K562 (cell line): Measurements from ENCODE around the gene GPAT3. TPM values are rescaled to one million over a fixed set of nuclear protein-coding genes. Genes with fewer than 3 reads are reported as not detected.

ENCODE experiments used
- ATAC-seq: fragments of 200-7000 bp; cut with Tn5 transposase; 3 replicates; pipeline ENCODE4 v1.9.1; 2020; ENCODE audit warnings: moderate library complexity
- BruUV-seq: library from RNA; stranded (reverse); fragments of 400-500 nt; replicated peaks from 2 replicates; lab custom pipeline; 2021; lab: Mats Ljungman, UMichigan
- CTCF ChIA-PET: fragments of 300-600 bp; formaldehyde crosslinking; extraction: SDS; loops from one replicate; lab custom pipeline; 2021; ENCODE audit warnings: low intra/inter-chr PET ratio; lab: Yijun Ruan, JAX
- POLR2A ChIA-PET: fragments of 300-600, 350-650 bp; sonication (Branson Sonifier 250); formaldehyde crosslinking; extraction: SDS; loops from one replicate; lab custom pipeline; 2021; ENCODE audit warnings: antibody characterized with exemption, inconsistent platforms; lab: Yijun Ruan, JAX
- DNase-seq, 4 experiments: peaks; one replicate each; pipeline versions ENCODE4 v3.0.0 to v3.0.0-alpha.2; 2011 to 2018; ENCODE audit warnings: low spot score in 3 of 4, mixed read lengths in 3 of 4; ENCODE audit errors: extremely low read depth in 1 of 4
- FAIRE-seq: peaks from 2 replicates; lab custom pipeline; 2011; peaks lifted over from hg19 to GRCh38; lab: Jason Lieb, UNC
- H2AFZ ChIP-seq: 2 replicates; pipeline ENCODE4 v1.6.0; 2011; ENCODE audit warnings: low read depth, low read length, control low read depth, inconsistent platforms
- H3K27ac ChIP-seq: fragments of 200-600 bp; 3 replicates; pipeline ENCODE4 v1.8.0; 2011; ENCODE audit warnings: low read depth, mild to moderate bottlenecking, control low read depth, inconsistent platforms, low read length, moderate library complexity, mixed read lengths; ENCODE audit errors: extremely low read depth
- H3K27me3 ChIP-seq, 2 experiments: fragments of 300-600 bp in 1 of 2; 2 replicates in 1 of 2; 3 replicates in 1 of 2; pipeline versions ENCODE4 v1.6.0 to v1.8.0; 2011; ENCODE audit warnings: inconsistent platforms in 2 of 2, low read length in 2 of 2, mild to moderate bottlenecking in 1 of 2, mixed read lengths in 1 of 2, moderate library complexity in 1 of 2; ENCODE audit not compliant: control insufficient read depth in 2 of 2, insufficient read depth in 2 of 2
- H3K36me3 ChIP-seq: fragments of 300-600 bp; 3 replicates; pipeline ENCODE4 v1.8.0; 2011; ENCODE audit warnings: mild to moderate bottlenecking, low read length, inconsistent platforms; ENCODE audit not compliant: control insufficient read depth, insufficient read depth
- H3K4me1 ChIP-seq, 2 experiments: fragments of 200-600 bp in 1 of 2; replicated peaks in 1 of 2; 2 replicates in 1 of 2; 3 replicates in 1 of 2; pipeline versions ENCODE4 v1.5.1 to v1.8.0; 2011; ENCODE audit warnings: inconsistent platforms in 2 of 2, low read length in 2 of 2, mild to moderate bottlenecking in 1 of 2, mixed read lengths in 1 of 2, moderate library complexity in 1 of 2; ENCODE audit not compliant: control insufficient read depth in 2 of 2, insufficient read depth in 2 of 2
- H3K4me2 ChIP-seq: 2 replicates; pipeline ENCODE4 v1.6.1; 2011; ENCODE audit warnings: low read length, control low read depth, inconsistent platforms, mixed read lengths; ENCODE audit not compliant: insufficient read depth
- H3K4me3 ChIP-seq: fragments of 200-600 bp; sonication (generic), shearing (Covaris generic); 2 replicates; pipeline ENCODE4 v1.5.1; 2016; ENCODE audit warnings: control low read depth, inconsistent platforms
- H3K79me2 ChIP-seq: fragments of 200-600 bp; 3 replicates; pipeline ENCODE4 v1.8.0; 2011; ENCODE audit warnings: low read length, inconsistent platforms; ENCODE audit not compliant: control insufficient read depth, insufficient read depth
- H3K9ac ChIP-seq, 2 experiments: 2 replicates each; pipeline versions ENCODE4 v1.6.0 to v1.6.1; 2011; ENCODE audit warnings: low read depth in 2 of 2, low read length in 2 of 2, control low read depth in 1 of 2, inconsistent platforms in 1 of 2, mild to moderate bottlenecking in 1 of 2, mixed read lengths in 1 of 2; ENCODE audit not compliant: insufficient read depth in 1 of 2
- H3K9me1 ChIP-seq: one replicate; pipeline ENCODE4 v1.6.0; 2011; ENCODE audit warnings: inconsistent platforms, mild to moderate bottlenecking, low read length, moderate library complexity; ENCODE audit not compliant: control insufficient read depth, insufficient read depth
- H3K9me3 ChIP-seq: replicated peaks from 2 replicates; pipeline ENCODE4 v1.5.1; 2011; ENCODE audit warnings: low read depth, low read length, inconsistent platforms; ENCODE audit not compliant: control insufficient read depth, insufficient read depth
- H4K20me1 ChIP-seq: replicated peaks from 2 replicates; pipeline ENCODE4 v1.6.1; 2011; ENCODE audit warnings: low read length, inconsistent platforms, mixed read lengths; ENCODE audit not compliant: control insufficient read depth, insufficient read depth
- CBFA2T3 ChIP-seq: fragments of 450-650 bp; IDR thresholded peaks from 2 replicates; pipeline ENCODE4 v1.6.1; 2017
- CEBPG ChIP-seq, 3 experiments: fragments of 200-800 bp in 1 of 3; sonication (Bioruptor generic) in 1 of 3; sonication (generic) in 1 of 3; formaldehyde crosslinking in 1 of 3; IDR thresholded peaks in 2 of 3; conservative IDR thresholded peaks in 1 of 3; 2 replicates each; pipeline versions ENCODE4 v1.6.1 to v1.8.0; 2016 to 2022; ENCODE audit warnings: missing compliant biosample characterization in 2 of 3, missing genetic modification characterization in 2 of 3, mild to moderate bottlenecking in 1 of 3, missing genetic modification reagents in 1 of 3
- GATA2 ChIP-seq: sonication (generic); formaldehyde crosslinking; IDR thresholded peaks from 2 replicates; pipeline ENCODE4 v1.4.0; 2020; ENCODE audit warnings: mild to moderate bottlenecking, missing genetic modification reagents
- HDAC2 ChIP-seq: fragments of 450-650 bp; IDR thresholded peaks from 2 replicates; pipeline ENCODE4 v1.6.1; 2016; ENCODE audit warnings: mild to moderate bottlenecking
- JUND ChIP-seq, 2 experiments: IDR thresholded peaks; 2 replicates in 1 of 2; 3 replicates in 1 of 2; pipeline ENCODE4 v1.6.1; 2011; ENCODE audit warnings: borderline replicate concordance in 2 of 2, low read depth in 2 of 2, low read length in 2 of 2, improper control_type of control experiment in 1 of 2, missing biosample characterization in 1 of 2, missing genetic modification characterization in 1 of 2, missing genetic modification reagents in 1 of 2
- MTA3 ChIP-seq: fragments of 450-650 bp; formaldehyde crosslinking; IDR thresholded peaks from 2 replicates; pipeline ENCODE4 v1.6.1; 2017; ENCODE audit warnings: mild to moderate bottlenecking, borderline replicate concordance
- MYC ChIP-seq, 2 experiments: fragments of 250-450 bp in 1 of 2; sonication (Bioruptor Pico) in 1 of 2; IDR thresholded peaks; 2 replicates each; pipeline versions ENCODE4 v1.5.1 to v1.6.1; 2012 to 2021; ENCODE audit warnings: low read depth in 2 of 2, borderline replicate concordance in 1 of 2, improper control_type of control experiment in 1 of 2, low read length in 1 of 2, mild to moderate bottlenecking in 1 of 2, moderate library complexity in 1 of 2
- NEUROD1 ChIP-seq: fragments of 150-350 bp; IDR thresholded peaks from 2 replicates; pipeline ENCODE4 v1.6.1; 2014; ENCODE audit warnings: borderline replicate concordance, low read length, low read depth; ENCODE audit not compliant: partially characterized antibody
- PHF8 ChIP-seq: fragments of 200-600 bp; sonication (generic); IDR thresholded peaks from 2 replicates; pipeline ENCODE4 v1.6.1; 2012; ENCODE audit warnings: mixed run types, mild to moderate bottlenecking, inconsistent platforms, low read length, moderate library complexity, borderline replicate concordance
- SRF ChIP-seq, 2 experiments: fragments of 250-450, 450-650 bp in 1 of 2; sonication (Bioruptor Pico) in 1 of 2; sonication (generic) in 1 of 2; formaldehyde crosslinking; IDR thresholded peaks; 2 replicates each; pipeline versions ENCODE4 v1.5.0 to v1.5.1; 2020 to 2022; ENCODE audit warnings: mild to moderate bottlenecking in 1 of 2, missing genetic modification reagents in 1 of 2
- TRIM24 ChIP-seq, 2 experiments: fragments of 450-650 bp; IDR thresholded peaks; 2 replicates each; pipeline ENCODE4 v1.6.1; 2016
- ZNF347 ChIP-seq: fragments of 450-650 bp; formaldehyde crosslinking; IDR thresholded peaks from 2 replicates; pipeline ENCODE4 v1.4.0; 2020; ENCODE audit warnings: low read depth, mild to moderate bottlenecking, moderate library complexity
- ZNF561 ChIP-seq: fragments of 450-650 bp; formaldehyde crosslinking; conservative IDR thresholded peaks from 2 replicates; pipeline ENCODE4 v1.4.0; 2020; ENCODE audit warnings: mild to moderate bottlenecking, moderate library complexity
- WGBS: fragments of 100-300 bp; shearing (Covaris generic); methylation state at CpG from one replicate; pipeline ENCODE4 v1.1.6; 2016; ENCODE audit warnings: low coverage, mixed read lengths; ENCODE audit not compliant: insufficient coverage; ENCODE audit errors: missing lambda C conversion rate; 5-methylcytosine and 5-hydroxymethylcytosine counted together
- in situ Hi-C: fragments of 300-500 bp; cut with MboI; formaldehyde crosslinking; loops from 4 replicates; pipeline ENCODE4 v1.15.0; 2018; ENCODE audit warnings: inconsistent platforms, mixed read lengths
- intact Hi-C: fragments of 100-400 bp; cut with micrococcal nuclease; formaldehyde crosslinking; loops from 2 replicates; pipeline ENCODE4 v1.14.2; 2022
- polyA plus RNA-seq, 8 experiments: library from polyadenylated mRNA; depleted of rRNA in 4 of 8; stranded (reverse) in 5 of 8; unstranded in 3 of 8; fragments of >200 nt; fragmentation: Nextera tagmentation in 2 of 8; fragmentation: Illumina TruSeq in 1 of 8; extraction: Ambion mirVana in 2 of 8; extraction: Trizol in 1 of 8; gene quantifications; 2 replicates each; pipeline versions ENCODE4 v1.2.1 to v1.2.3, GENCODE V29; 2011 to 2014; ENCODE audit warnings: inconsistent platforms in 1 of 8, missing spikeins in 1 of 8
- total RNA-seq, 7 experiments: library from RNA; depleted of rRNA in 6 of 7; stranded (reverse); fragments of >200 nt in 6 of 7; fragmentation: Illumina TruSeq in 2 of 7; extraction: Trizol in 2 of 7; gene quantifications; 2 replicates each; pipeline versions ENCODE4 v1.2.1 to v1.2.3, GENCODE V29; 2011 to 2021; ENCODE audit warnings: low replicate concordance in 1 of 7
- TF ChIP-seq, protein P1 (sequence below): fragments of 450-650 bp; IDR thresholded peaks from 2 replicates; pipeline ENCODE4 v1.6.1; 2016; ENCODE audit warnings: antibody characterized with exemption

GPAT3 gene
- total and polyA plus RNA-seq, 9 of the 15 experiments (the other 6 are each of a cell fraction or from before 2014, with no cell fraction given) = 4.1 to 16.1 (median 13.1) TPM

DNA sequence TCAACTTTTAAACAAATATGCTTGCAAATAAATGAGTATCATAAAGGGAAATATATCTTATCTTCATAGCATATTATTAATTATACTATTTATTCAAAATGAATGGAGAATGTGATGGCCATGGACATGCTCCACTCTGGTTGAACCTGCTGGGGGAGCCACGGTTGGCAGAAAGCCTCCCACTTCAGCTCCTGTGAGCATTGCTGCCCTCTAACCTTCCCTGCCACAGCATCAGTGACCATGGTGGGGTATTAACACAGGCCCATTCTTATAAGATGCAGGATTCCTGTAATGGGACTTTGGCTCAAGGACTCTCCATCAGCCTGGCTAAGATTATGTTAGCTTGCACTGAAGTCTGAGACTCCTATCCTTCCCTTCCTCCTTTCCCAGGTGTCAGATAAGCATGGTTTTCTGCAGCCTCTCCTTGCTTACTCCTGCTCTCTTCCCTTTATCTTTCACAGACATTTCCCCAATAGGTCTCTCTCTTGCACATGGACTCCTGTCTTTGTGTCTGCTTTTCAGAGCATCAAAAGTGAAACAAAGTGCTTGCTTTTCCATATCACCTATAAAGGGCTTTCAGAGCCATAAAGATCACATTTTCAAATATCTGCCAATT lies 46.1 kb upstream of the GPAT3 start:
- no peaks in the 10 kb centered on the region for H3K36me3 ChIP-seq
- H2AFZ ChIP-seq = peak overlapping the region; percentile 17; the same call in 1 of the 2 replicates
- H3K27me3 ChIP-seq = no peaks in the 10 kb centered on the region
- no peaks in the 10 kb centered on the region for H3K9me3 ChIP-seq
- peak; percentile 82 for FAIRE-seq
- no peaks in the 10 kb centered on the region for H3K79me2 ChIP-seq
- intact Hi-C loops = loop anchor here (2.0 kb wide), 2 partner anchors 19 to 149 kb away; no protein-coding TSS in a partner anchor
- H3K4me3 ChIP-seq = no peak overlapping the region
- no TSS peak for BruUV-seq
- no peak overlapping the region for H3K27ac ChIP-seq
- peak in 3 of 4 experiments; percentile 17 to 81 (median 66) for DNase-seq
- H3K4me2 ChIP-seq = peak overlapping the region; percentile 22
- ATAC-seq = peak; percentile 18
- no peaks in the 10 kb centered on the region for H3K9me1 ChIP-seq
- H3K9ac ChIP-seq = peak overlapping the region in 1 of 2 experiments; percentile 64; a peak in 1 of 4 replicates
- ChIA-PET POLR2A (no interaction called here), CTCF (no interaction called here)
- WGBS = 13% methylated on average over 1 of the region's 1 CpG
- H4K20me1 ChIP-seq = no peaks in the 10 kb centered on the region
- in situ Hi-C loops = no loop called here
- H3K4me1 ChIP-seq = peaks cover 15 to 28% of the 10 kb centered on the region in 2 experiments
- no peak for TF ChIP-seq CEBPG (CRISPR knock-in tag; IDR thresholded peaks at IDR 0.05)
- TF ChIP-seq CEBPG (tag; conservative IDR thresholded peaks at IDR 0.05 in 1 of 2, IDR thresholded peaks at IDR 0.05 in 1 of 2) = no peak
- TF ChIP-seq SRF (CRISPR knock-in tag; IDR thresholded peaks at IDR 0.05) = 0 out of 4 replicates have a peak, but pooled peaks of 1 of the 2 experiments have one; percentile 21
- TF ChIP-seq GATA2 (CRISPR knock-in tag) = peak; percentile 68
- peak; percentile 34; the same call in 1 of the 2 replicates for TF ChIP-seq MYC (IDR thresholded peaks at IDR 0.05; ENCODE audit: low read depth, low read length)
- no peak for TF ChIP-seq MYC (CRISPR knock-in tag; IDR thresholded peaks at IDR 0.05; ENCODE audit: borderline replicate concordance, low read depth)
- TF ChIP-seq, protein P1, sequence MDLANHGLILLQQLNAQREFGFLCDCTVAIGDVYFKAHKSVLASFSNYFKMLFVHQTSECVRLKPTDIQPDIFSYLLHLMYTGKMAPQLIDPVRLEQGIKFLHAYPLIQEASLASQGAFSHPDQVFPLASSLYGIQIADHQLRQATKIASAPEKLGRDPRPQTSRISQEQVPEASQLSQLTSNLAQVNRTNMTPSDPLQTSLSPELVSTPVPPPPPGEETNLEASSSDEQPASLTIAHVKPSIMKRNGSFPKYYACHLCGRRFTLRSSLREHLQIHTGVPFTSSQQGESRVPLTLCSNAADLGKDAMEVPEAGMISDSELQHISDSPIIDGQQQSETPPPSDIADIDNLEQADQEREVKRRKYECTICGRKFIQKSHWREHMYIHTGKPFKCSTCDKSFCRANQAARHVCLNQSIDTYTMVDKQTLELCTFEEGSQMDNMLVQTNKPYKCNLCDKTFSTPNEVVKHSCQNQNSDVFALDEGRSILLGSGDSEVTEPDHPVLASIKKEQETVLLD = peak; percentile 42; the same call in 1 of the 2 replicates
- TF ChIP-seq PHF8 = no peak
- peak; percentile 25 for TF ChIP-seq NEUROD1
- no peak for TF ChIP-seq ZNF347
- TF ChIP-seq TRIM24 (IDR thresholded peaks at IDR 0.05) = peak; percentile 83 to 89
- no peak for TF ChIP-seq ZNF561 (CRISPR knock-in tag)
- TF ChIP-seq JUND (IDR thresholded peaks at IDR 0.05; ENCODE audit: borderline replicate concordance, low read depth, low read length) = peak; percentile 19; the same call in 1 of the 2 replicates
- no peak; the same call in 2 of the 3 replicates for TF ChIP-seq JUND (tag; IDR thresholded peaks at IDR 0.05; ENCODE audit: borderline replicate concordance, low read depth, low read length)
- TF ChIP-seq CBFA2T3 = peak; percentile 96
- peak; percentile 33; the same call in 1 of the 2 replicates for TF ChIP-seq MTA3
- peak; percentile 86 for TF ChIP-seq HDAC2
